ENCODE measurements around the gene ELOVL7. TPM values are rescaled to one million over a fixed set of nuclear protein-coding genes. Genes with fewer than 3 reads are reported as not detected.

The ELOVL7 gene
- total and polyA plus RNA-seq, 2 donors (not counting 1 experiment from before 2014, with no cell fraction given): 0.21 to 0.54 TPM

DNA sequence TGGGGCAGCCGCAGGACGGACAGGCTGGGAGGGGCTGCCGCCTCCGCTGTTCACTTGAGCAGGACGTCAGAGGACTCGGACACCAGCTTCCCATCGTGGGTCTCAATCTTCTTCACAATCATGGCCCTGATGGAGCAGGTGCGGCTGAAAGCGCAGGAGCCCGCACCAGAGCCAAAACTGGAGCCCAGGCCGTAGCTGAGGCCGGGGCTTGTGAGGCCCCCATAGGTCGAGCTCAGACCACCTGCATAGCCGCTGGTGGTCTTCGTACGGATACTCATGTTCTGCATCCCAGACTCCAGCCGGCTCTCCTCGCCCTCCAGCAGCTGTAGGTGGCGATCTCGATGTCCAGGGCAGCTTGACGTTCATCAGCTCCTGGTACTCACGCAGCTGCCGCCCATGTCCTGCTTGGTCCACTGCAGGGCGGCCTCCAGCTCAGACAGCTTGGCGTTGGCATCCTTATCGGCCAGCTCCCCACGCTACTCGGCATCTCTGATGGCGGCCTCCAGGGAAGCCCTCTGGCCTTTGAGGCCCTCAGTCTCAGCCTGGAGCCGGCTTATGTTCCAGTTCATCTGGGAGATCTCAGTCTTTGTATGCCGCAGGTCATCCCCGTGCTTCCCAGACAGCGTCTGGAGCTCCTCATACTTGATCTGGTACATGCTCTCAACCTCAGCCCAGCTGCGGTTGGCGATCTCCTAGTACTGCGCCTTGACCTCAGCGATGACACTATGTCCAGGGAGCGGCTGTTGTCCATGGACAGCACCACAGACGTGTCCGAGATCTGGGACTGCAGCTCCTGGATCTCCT lies 100.4 kb downstream of the ELOVL7 start:
- 97% methylated on average over 40 of the region's 40 CpGs for WGBS (ENCODE audit: insufficient coverage)
- Mint-ChIP-seq H3K9me3 (ENCODE audit: insufficient read depth) (peaks cover 11% of the 10 kb centered on the region), H3K4me3 (no peak overlapping the region), H3K27me3 (peaks cover 4% of the 10 kb centered on the region), H3K4me1 (no peaks in the 10 kb centered on the region), H3K27ac (no peak overlapping the region)
- Histone ChIP-seq H3K9ac (ENCODE audit: low read length) (no peak overlapping the region), H3K27ac (ENCODE audit: low read length in 2 of 2) (no peak overlapping the region), H3K4me3 (ENCODE audit: control extremely low read depth in 1 of 5, extremely low read depth in 1 of 5, insufficient read depth in 1 of 5, low read depth in 2 of 5, low read length in 4 of 5) (no peak overlapping the region), H3K79me2 (ENCODE audit: control insufficient read depth, insufficient read depth, low read length) (no peaks in the 10 kb centered on the region), H3K9me3 (ENCODE audit: control extremely low read depth in 1 of 3, control insufficient read depth in 2 of 3, insufficient read depth in 1 of 3, low read length in 2 of 3) (peaks cover 0 to 15% (median 8%) of the 10 kb centered on the region in 3 donors), H3K36me3 (replicated peaks in 1 of 2; ENCODE audit: control extremely low read depth in 1 of 2, control insufficient read depth in 1 of 2, extremely low read depth in 1 of 2, insufficient read depth in 2 of 2, low read length in 1 of 2) (no peaks in the 10 kb centered on the region), H4K20me1 (ENCODE audit: control insufficient read depth, insufficient read depth, low read length, poor library complexity, severe bottlenecking) (no peaks in the 10 kb centered on the region), H3K27me3 (replicated peaks in 1 of 4; ENCODE audit: control extremely low read depth in 1 of 4, control insufficient read depth in 3 of 4, insufficient read depth in 4 of 4, low read length in 3 of 4) (peaks cover 0 to under 1% (median 0%) of the 10 kb centered on the region in 4 experiments), H2AFZ (ENCODE audit: insufficient read depth, low read depth, low read length, poor library complexity, severe bottlenecking) (no peak overlapping the region), H3K4me2 (replicated peaks; ENCODE audit: low read depth, low read length, poor library complexity, severe bottlenecking) (no peak overlapping the region), H3K4me1 (ENCODE audit: control insufficient read depth in 2 of 2, insufficient read depth in 2 of 2, low read length in 2 of 2) (no peaks in the 10 kb centered on the region)
- ATAC-seq (ENCODE audit: low read depth) (no peak), DNase-seq (no peak)
- ChIA-PET CTCF (no interaction called here), POLR2A (no interaction called here)
- intact Hi-C loops (cut with micrococcal nuclease): no loop called here
- no peak for TF ChIP-seq EZH2 (IDR thresholded peaks at IDR 0.05; ENCODE audit: borderline replicate concordance, insufficient read depth, low read depth, low read length, poor library complexity, severe bottlenecking)

DNA sequence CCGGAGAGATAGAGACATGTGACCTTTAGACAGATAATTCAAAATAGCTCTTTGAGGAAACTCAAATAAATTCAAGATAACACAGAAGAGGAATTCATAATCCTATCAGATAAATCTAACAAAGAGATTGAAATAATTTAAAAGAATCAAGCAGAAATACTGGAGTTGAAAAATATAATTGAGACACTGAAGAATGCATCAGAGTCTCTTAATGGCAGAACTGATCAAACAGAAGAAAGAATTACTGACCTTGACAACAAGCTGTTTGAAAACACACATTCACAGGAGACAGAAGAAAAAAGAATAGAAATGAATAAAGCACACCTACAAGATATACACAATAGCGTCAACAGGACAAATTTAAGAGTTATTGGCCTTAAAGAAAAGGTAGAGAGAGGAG lies 103.7 kb downstream of the ELOVL7 start:
- Histone ChIP-seq H3K27ac (ENCODE audit: low read length in 2 of 2) (no peak overlapping the region), H2AFZ (ENCODE audit: insufficient read depth, low read depth, low read length, poor library complexity, severe bottlenecking) (no peak overlapping the region), H3K4me3 (ENCODE audit: control extremely low read depth in 1 of 5, extremely low read depth in 1 of 5, insufficient read depth in 1 of 5, low read depth in 2 of 5, low read length in 4 of 5) (no peak overlapping the region), H3K9me3 (ENCODE audit: control extremely low read depth in 1 of 3, control insufficient read depth in 2 of 3, insufficient read depth in 1 of 3, low read length in 2 of 3) (peaks cover 0 to 15% (median 8%) of the 10 kb centered on the region in 3 donors), H3K36me3 (replicated peaks in 1 of 2; ENCODE audit: control extremely low read depth in 1 of 2, control insufficient read depth in 1 of 2, extremely low read depth in 1 of 2, insufficient read depth in 2 of 2, low read length in 1 of 2) (no peaks in the 10 kb centered on the region), H3K4me2 (replicated peaks; ENCODE audit: low read depth, low read length, poor library complexity, severe bottlenecking) (no peak overlapping the region), H3K27me3 (replicated peaks in 1 of 4; ENCODE audit: control extremely low read depth in 1 of 4, control insufficient read depth in 3 of 4, insufficient read depth in 4 of 4, low read length in 3 of 4) (peaks cover 0 to 3% (median 0%) of the 10 kb centered on the region in 4 experiments), H3K79me2 (ENCODE audit: control insufficient read depth, insufficient read depth, low read length) (no peaks in the 10 kb centered on the region), H3K4me1 (ENCODE audit: control insufficient read depth in 2 of 2, insufficient read depth in 2 of 2, low read length in 2 of 2) (no peaks in the 10 kb centered on the region), H4K20me1 (ENCODE audit: control insufficient read depth, insufficient read depth, low read length, poor library complexity, severe bottlenecking) (no peaks in the 10 kb centered on the region), H3K9ac (ENCODE audit: low read length) (no peak overlapping the region)
- Mint-ChIP-seq H3K4me1 (no peaks in the 10 kb centered on the region), H3K27me3 (peaks cover 4% of the 10 kb centered on the region), H3K4me3 (no peak overlapping the region), H3K9me3 (ENCODE audit: insufficient read depth) (peaks cover 11% of the 10 kb centered on the region), H3K27ac (no peak overlapping the region)
- WGBS (ENCODE audit: insufficient coverage): no CpG with 5 or more reads among the region's 2 CpGs
- POLR2A ChIA-PET: no interaction called here
- ATAC-seq (ENCODE audit: low read depth) (no peak), DNase-seq (no peak)
- CTCF ChIA-PET: no interaction called here
- intact Hi-C loops (cut with micrococcal nuclease): no loop called here
- TF ChIP-seq, protein P1, sequence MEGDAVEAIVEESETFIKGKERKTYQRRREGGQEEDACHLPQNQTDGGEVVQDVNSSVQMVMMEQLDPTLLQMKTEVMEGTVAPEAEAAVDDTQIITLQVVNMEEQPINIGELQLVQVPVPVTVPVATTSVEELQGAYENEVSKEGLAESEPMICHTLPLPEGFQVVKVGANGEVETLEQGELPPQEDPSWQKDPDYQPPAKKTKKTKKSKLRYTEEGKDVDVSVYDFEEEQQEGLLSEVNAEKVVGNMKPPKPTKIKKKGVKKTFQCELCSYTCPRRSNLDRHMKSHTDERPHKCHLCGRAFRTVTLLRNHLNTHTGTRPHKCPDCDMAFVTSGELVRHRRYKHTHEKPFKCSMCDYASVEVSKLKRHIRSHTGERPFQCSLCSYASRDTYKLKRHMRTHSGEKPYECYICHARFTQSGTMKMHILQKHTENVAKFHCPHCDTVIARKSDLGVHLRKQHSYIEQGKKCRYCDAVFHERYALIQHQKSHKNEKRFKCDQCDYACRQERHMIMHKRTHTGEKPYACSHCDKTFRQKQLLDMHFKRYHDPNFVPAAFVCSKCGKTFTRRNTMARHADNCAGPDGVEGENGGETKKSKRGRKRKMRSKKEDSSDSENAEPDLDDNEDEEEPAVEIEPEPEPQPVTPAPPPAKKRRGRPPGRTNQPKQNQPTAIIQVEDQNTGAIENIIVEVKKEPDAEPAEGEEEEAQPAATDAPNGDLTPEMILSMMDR (IDR thresholded peaks at IDR 0.05): no peak
- TF ChIP-seq EZH2 (IDR thresholded peaks at IDR 0.05; ENCODE audit: borderline replicate concordance, insufficient read depth, low read depth, low read length, poor library complexity, severe bottlenecking): no peak
